T-helper 9 cell (primary cell): ENCODE data around the gene ASF1A.
"Not testable (repeated sequence)": the region's sequence is repeated elsewhere in the genome, so short reads cannot be mapped to it uniquely, and the experiment has no call there.

ENCODE experiments used
- DNase-seq: peaks from one replicate; pipeline ENCODE4 v3.0.0-alpha.2; 2020
- total RNA-seq, 2 donors: gene quantifications; one replicate each; lab custom pipeline; 2026; lab: John Stamatoyannopoulos, UW

The ASF1A gene
- total RNA-seq: 22.0 to 96.8 reads per million in 2 donors

- peak; percentile 89 for DNase-seq
Measured at GRCh38 chr6:118893807-118894424, at the start of gene ASF1A. TSS of gene ASF1A (plus strand) at chr6:118894152. CDS start at chr6:118894414, 262 bp downstream.

GRCh38 chr6:118844915-118845314 lies 49.0 kb upstream of the ASF1A start:
- no peak for DNase-seq

GRCh38 chr6:118853408-118853807 lies 40.5 kb upstream of the ASF1A start:
- no peak for DNase-seq

GRCh38 chr6:118856301-118856700 lies 37.7 kb upstream of the ASF1A start:
- no peak for DNase-seq

GRCh38 chr6:118859517-118860064 lies 34.4 kb upstream of the ASF1A start:
- DNase-seq: no peak

- no peak for DNase-seq
Measured at GRCh38 chr6:118860363-118860762, 33.6 kb upstream of the ASF1A start.

- DNase-seq: no peak
Measured at GRCh38 chr6:118860880-118861279, 33.1 kb upstream of the ASF1A start.

- no peak for DNase-seq
Measured at GRCh38 chr6:118862443-118862842, 31.5 kb upstream of the ASF1A start.

- DNase-seq: no peak
Measured at GRCh38 chr6:118864341-118865099, 29.4 kb upstream of the ASF1A start.

GRCh38 chr6:118865100-118865391 lies 28.9 kb upstream of the ASF1A start:
- DNase-seq: no peak

- DNase-seq: no peak
Measured at GRCh38 chr6:118867181-118867580, 26.8 kb upstream of the ASF1A start.

GRCh38 chr6:118868901-118869300 lies 25.1 kb upstream of the ASF1A start:
- DNase-seq: not testable (repeated sequence)

- DNase-seq: no peak
Measured at GRCh38 chr6:118869350-118869749, 24.6 kb upstream of the ASF1A start.

GRCh38 chr6:118869894-118870589 lies 23.9 kb upstream of the ASF1A start:
- DNase-seq: no peak

- DNase-seq: no peak
Measured at GRCh38 chr6:118871331-118871730, 22.6 kb upstream of the ASF1A start.

GRCh38 chr6:118872318-118872717 lies 21.6 kb upstream of the ASF1A start:
- no peak for DNase-seq

GRCh38 chr6:118872726-118873125 lies 21.2 kb upstream of the ASF1A start:
- no peak for DNase-seq

- DNase-seq: no peak
Measured at GRCh38 chr6:118873239-118873638, 20.7 kb upstream of the ASF1A start.

GRCh38 chr6:118875672-118876071 lies 18.3 kb upstream of the ASF1A start:
- no peak for DNase-seq

GRCh38 chr6:118876198-118876597 lies 17.8 kb upstream of the ASF1A start:
- no peak for DNase-seq

GRCh38 chr6:118876814-118877213 lies 17.1 kb upstream of the ASF1A start:
- no peak for DNase-seq

- DNase-seq: no peak
Measured at GRCh38 chr6:118877806-118878205, 16.1 kb upstream of the ASF1A start.

GRCh38 chr6:118881440-118882313 lies 12.3 kb upstream of the ASF1A start:
- no peak for DNase-seq
